Osteocyte (in vitro differentiated cells): Measurements from ENCODE around the gene OR4S2. TPM values are rescaled to one million over a fixed set of nuclear protein-coding genes. Genes with fewer than 3 reads are reported as not detected.

ENCODE experiments used
- DNase-seq: peaks from one replicate; pipeline ENCODE4 v3.0.0; 2021; ENCODE audit warnings: mixed read lengths; ENCODE audit not compliant: unreplicated experiment; ENCODE audit errors: extremely low spot score
- H3K27ac Mint-ChIP-seq: one replicate; pipeline ENCODE4 v1.8.0; 2021; ENCODE audit warnings: mild to moderate bottlenecking, mixed read lengths; ENCODE audit not compliant: unreplicated experiment
- H3K27me3 Mint-ChIP-seq: one replicate; pipeline ENCODE4 v1.8.0; 2021; ENCODE audit warnings: mixed read lengths; ENCODE audit not compliant: unreplicated experiment
- H3K36me3 Mint-ChIP-seq: one replicate; pipeline ENCODE4 v1.8.0; 2021; ENCODE audit warnings: mixed read lengths; ENCODE audit not compliant: unreplicated experiment
- H3K4me1 Mint-ChIP-seq: one replicate; pipeline ENCODE4 v1.8.0; 2021; ENCODE audit warnings: mixed read lengths; ENCODE audit not compliant: unreplicated experiment
- H3K4me3 Mint-ChIP-seq: one replicate; pipeline ENCODE4 v1.8.0; 2021; ENCODE audit warnings: mild to moderate bottlenecking, moderate library complexity, mixed read lengths; ENCODE audit not compliant: unreplicated experiment
- H3K9me3 Mint-ChIP-seq: one replicate; pipeline ENCODE4 v1.8.0; 2021; ENCODE audit warnings: mixed read lengths; ENCODE audit not compliant: unreplicated experiment
- CTCF ChIP-seq: fragments of 200-600 bp; sonication (generic); IDR thresholded peaks from 2 replicates; pipeline ENCODE4 v1.5.0; 2021; ENCODE audit warnings: antibody characterized with exemption, mild to moderate bottlenecking, moderate library complexity
- long read RNA-seq: library from polyadenylated mRNA; unstranded; transcript quantifications from one replicate; pipeline ENCODE4 v2.0.0, GENCODE V29; 2021
- total RNA-seq: library from RNA; stranded (reverse); gene quantifications from 2 replicates; pipeline ENCODE4 v1.2.1, GENCODE V29; 2021

Gene OR4S2, protein sequence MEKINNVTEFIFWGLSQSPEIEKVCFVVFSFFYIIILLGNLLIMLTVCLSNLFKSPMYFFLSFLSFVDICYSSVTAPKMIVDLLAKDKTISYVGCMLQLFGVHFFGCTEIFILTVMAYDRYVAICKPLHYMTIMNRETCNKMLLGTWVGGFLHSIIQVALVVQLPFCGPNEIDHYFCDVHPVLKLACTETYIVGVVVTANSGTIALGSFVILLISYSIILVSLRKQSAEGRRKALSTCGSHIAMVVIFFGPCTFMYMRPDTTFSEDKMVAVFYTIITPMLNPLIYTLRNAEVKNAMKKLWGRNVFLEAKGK
- total RNA-seq = not detected in 2 replicates
- long read RNA-seq = 0 reads

- no peak for DNase-seq
- no peaks in the 10 kb centered on the region for H3K27me3 Mint-ChIP-seq
- H3K9me3 Mint-ChIP-seq = peaks cover 6% of the 10 kb centered on the region
- no peaks in the 10 kb centered on the region for H3K4me1 Mint-ChIP-seq
- TF ChIP-seq CTCF = no peak
- H3K27ac Mint-ChIP-seq = no peak within 1 kb of the TSS
- H3K36me3 Mint-ChIP-seq = no peaks in the 10 kb centered on the region
- no peak within 1 kb of the TSS for H3K4me3 Mint-ChIP-seq
These were observed at the start of gene OR4S2 for GRCh38 chr11:55648027-55648426. TSS of gene OR4S2 (plus strand) at chr11:55648327. CDS start at chr11:55650904, 2,577 bp downstream.

DNA sequence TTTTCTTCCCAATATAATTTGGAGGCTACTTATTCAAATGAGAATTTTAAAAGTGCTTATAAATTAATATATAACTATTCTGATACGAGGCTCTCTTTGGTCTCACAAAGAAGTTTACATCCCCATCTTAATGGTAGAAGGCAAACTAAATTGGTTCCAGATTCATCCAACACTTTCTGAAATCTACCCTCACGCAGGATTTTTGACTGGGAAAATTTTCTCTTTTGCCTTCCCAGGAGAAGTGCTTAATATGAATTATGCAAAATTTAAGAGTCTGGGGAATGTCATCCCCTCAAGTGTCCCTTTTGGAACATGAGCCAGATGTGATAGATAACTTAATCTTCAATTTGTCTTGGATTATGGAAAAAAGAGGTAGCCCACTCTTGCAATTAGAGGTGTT is 40.6 kb upstream of the OR4S2 start, which contains the start of gene OR4C11:
Gene OR4C11 (minus strand): TSS at position 101 of the 400 bp plus-strand sequence. CDS start 3,272 bp downstream, outside the sequence.
- no peak for TF ChIP-seq CTCF
- Mint-ChIP-seq H3K9me3 (peaks cover 6% of the 10 kb centered on the region), H3K27ac (no peak within 1 kb of the TSS), H3K27me3 (no peaks in the 10 kb centered on the region), H3K4me1 (no peaks in the 10 kb centered on the region), H3K4me3 (no peak within 1 kb of the TSS), H3K36me3 (no peaks in the 10 kb centered on the region)
- no peak for DNase-seq

GRCh38 chr11:55624531-55624930 is 23.6 kb upstream of the OR4S2 start:
- H3K27me3 Mint-ChIP-seq = no peaks in the 10 kb centered on the region
- TF ChIP-seq CTCF = no peak
- H3K4me3 Mint-ChIP-seq = no peak overlapping the region
- peaks cover 14% of the 10 kb centered on the region for H3K9me3 Mint-ChIP-seq
- H3K36me3 Mint-ChIP-seq = no peaks in the 10 kb centered on the region
- no peak for DNase-seq
- no peaks in the 10 kb centered on the region for H3K4me1 Mint-ChIP-seq
- H3K27ac Mint-ChIP-seq = no peak overlapping the region

DNA sequence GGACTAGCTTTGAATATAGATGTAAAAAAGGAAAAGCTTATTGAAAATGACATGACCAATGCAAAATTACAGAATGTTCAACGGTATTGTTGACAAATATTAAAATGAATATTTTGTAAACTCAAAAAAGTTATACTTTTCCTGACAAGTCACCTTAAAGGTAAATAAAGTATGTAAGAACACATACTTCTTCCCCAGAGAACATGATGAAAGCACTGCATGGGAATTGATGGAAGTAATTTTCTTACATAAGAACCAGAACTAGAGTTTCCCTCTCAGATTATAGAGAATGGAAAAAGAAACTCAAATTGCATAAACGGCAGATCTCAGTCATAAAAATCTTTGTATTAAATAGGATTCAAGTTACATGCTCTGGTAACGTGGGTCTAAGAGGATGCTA is 13.3 kb upstream of the OR4S2 start, which contains the start of gene OR4P4:
Gene OR4P4 (plus strand): TSS at position 301 of the 400 bp plus-strand sequence.
- DNase-seq = no peak
- Mint-ChIP-seq H3K27ac (no peak within 1 kb of the TSS), H3K36me3 (no peaks in the 10 kb centered on the region), H3K9me3 (peaks cover 15% of the 10 kb centered on the region), H3K4me1 (no peaks in the 10 kb centered on the region), H3K4me3 (no peak within 1 kb of the TSS), H3K27me3 (no peaks in the 10 kb centered on the region)
- no peak for TF ChIP-seq CTCF

DNA sequence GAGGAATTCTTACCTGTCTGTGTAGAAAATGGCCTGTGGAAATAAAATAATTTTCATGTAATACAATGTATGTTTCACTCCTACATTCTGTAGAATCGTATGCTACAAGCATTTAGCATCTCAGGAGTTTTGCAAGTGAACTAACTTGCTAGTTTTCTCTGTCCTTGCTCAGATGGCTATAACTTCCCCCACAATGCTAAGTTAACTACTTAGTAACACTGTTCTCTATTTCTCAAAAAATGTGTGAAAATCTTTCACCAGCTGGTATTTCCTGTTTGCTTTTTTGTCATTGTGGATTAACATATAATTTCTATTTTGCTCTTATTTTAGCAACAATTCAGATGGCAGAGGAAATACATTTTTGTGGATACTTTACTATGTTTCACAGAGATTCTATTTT is 4.4 kb downstream of the OR4S2 start:
- Mint-ChIP-seq H3K27me3 (no peaks in the 10 kb centered on the region), H3K27ac (no peak overlapping the region), H3K9me3 (peaks cover 6% of the 10 kb centered on the region), H3K4me3 (no peak overlapping the region), H3K36me3 (no peaks in the 10 kb centered on the region), H3K4me1 (no peaks in the 10 kb centered on the region)
- no peak for TF ChIP-seq CTCF
- DNase-seq = no peak
